GM19240 (cell line): Measurements from ENCODE around the gene AKIRIN2.

Source experiments
- DNase-seq: peaks from one replicate; pipeline ENCODE4 v3.0.0; 2011; ENCODE audit warnings: low spot score; ENCODE audit not compliant: insufficient read length

AKIRIN2 gene

DNA sequence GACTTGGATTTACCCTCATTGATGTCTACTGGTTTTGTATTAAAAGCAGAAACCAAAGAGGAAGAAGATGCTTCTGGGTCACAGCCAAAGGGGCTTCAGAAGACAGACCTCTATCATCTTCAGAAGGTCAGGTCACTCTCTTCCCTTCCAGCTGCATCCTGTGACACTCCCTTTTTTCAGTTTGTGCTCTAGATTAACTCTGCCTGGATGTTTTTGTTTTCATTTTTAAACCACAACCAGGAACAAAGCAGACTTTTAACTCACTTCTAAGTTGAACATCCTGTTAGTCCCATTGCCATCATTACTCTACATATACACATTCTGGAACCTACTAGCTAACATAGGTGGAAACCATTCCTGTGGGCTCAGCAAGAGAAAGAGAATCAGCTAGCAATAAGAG, 45.2 kb downstream of the AKIRIN2 start:
- no peak for DNase-seq

DNA sequence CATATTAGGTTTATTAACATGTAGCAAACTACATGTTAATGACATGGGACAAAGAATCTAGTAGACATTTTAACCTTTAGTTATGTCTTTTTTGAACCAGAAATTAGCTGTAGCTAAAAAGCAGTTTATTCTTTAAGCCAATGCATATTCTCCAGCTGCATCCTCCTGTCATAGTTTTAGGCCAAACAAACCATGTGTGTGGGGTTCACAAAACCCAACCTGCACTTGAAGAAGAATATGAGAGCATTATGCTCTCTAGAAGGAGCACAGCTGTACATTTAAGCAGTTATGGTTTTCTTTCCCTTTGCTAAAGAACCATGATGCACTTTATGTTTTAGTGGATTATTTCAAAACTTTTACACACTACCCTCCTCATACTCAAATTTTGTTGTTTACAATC, 46.2 kb downstream of the AKIRIN2 start:
- no peak for DNase-seq

DNA sequence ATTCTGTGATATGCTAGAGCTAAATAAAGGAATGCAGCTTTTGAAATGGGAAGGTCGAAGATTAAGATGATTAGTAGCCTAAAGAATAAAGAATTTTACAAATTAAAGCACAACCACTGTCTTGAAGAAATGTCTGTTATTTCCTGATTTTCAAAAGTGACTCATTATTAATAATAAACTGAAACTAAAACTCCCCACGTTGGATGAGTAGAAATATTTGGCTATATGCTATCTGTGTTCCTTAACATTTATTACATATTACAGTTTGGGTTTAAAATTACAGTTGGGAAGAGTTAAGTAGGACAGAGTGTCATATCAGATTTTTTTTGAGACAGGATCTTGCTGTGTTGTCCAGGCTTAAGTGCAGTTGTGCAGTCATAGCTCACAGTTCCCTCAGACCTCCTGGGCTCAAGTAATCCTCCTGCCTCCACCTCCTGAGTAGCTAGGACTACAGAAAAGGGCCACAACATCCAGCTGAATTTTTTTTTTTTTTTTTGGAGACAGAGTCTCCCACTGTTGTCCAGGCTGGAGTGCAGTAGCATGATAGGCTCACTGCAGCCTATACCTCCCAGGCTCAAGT, 47.1 kb downstream of the AKIRIN2 start:
- DNase-seq: no peak

DNA sequence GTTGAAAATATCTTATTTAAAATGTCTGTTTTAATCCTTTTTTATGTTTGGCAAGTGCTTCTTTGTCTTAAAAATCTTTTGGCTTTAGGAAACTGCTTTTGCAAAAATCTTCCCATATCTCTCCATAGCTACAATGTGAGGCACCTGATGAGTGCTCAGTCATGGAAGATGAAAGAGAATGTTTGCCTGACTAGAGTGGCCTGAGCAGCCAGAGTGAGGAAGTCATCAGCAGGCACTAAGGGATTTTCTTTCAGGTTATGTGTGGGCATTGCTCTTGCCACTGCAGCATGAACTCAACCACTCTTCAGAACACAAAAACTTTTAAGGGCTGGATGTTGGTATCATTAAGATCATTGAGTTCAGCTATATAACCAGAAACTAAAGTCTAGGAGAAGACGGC, 47.9 kb downstream of the AKIRIN2 start:
- no peak for DNase-seq

DNA sequence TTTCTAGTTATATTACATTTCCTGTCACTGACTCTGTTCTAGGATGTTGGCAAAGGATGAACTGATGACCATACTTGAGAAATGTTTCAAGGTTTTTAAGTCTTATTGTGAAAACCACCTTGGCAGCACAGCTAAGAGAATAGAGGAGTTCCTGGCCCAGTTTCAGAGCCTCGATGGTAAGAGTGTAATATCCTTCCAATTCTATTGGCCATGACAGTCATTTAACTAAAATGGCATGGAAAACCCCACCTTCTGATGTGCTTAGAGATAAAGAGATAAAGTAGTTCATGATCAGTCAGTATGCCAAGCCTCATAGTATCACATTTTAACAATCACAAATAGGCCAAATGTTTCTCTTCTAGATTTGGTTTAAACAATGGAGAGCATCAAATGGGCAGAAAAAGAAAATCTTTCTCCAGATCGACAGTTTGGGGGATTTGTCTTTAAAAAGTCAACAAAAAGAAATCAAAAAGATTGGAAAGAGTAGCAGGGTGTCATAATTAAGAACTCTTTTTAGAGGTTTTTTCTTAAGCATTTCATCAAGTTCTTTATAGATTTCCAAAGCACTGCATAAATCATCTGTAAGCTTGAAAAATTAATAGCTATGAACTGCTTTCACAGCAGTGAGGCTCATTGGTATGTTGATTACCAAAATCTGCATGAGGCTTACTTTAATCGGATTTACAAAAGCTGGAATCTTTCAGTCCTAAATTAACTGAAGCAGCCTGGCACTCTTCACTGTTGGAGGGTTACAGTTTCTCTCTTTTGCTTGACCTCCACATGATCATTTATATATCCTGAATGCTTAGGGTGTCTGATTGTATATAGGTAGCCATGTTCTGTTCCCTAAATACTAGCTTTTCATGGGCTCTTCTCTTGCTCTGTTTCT, 48.7 kb downstream of the AKIRIN2 start:
- no peak for DNase-seq

DNA sequence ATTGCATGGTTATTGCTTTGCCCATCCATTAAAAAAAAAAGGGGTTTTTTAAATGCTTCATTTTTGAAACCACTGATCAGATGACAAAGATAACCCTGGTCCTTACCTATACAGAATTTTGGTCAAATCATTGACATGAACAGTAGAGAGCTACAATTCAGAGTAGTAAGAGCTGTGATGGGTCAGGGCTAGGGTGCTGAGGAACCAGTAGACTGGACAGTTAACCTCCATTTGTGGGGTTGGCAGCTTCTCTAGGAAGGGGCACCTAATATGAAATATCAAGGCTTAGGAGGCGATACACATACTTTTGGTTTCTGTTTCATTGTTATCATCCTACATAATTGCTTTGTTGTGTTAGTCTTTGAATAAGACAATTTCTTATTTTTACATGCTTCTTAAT, 57.0 kb downstream of the AKIRIN2 start:
- no peak for DNase-seq

DNA sequence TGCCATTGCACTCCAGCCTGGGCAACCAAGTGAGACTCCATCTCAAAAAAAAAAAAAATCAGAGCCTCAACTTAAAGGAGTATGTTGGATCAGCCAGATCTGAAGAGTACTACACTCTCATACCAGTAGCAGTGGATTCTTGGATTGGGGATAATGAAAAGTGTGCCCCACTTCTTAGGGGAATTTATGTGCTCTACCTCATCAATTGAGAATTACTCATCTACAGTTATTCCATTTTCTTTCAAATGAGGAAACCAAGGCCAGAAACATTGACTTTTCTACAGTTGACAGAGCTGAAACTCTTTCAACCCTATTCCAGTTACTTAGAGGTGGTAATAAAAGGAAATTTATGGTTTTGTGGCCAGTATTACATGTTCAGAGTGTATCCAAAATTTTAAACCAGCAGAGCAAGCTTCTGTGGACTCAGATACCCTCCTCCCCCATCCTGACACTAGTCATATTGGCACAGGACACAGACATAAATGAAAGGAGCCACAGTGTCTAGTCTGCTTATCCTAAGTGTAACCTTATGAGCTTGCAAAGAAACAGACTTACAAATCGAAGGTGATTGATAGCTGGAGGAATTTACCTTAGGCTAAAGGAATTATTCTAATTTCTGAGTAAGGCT, 60.9 kb downstream of the AKIRIN2 start:
- no peak for DNase-seq

DNA sequence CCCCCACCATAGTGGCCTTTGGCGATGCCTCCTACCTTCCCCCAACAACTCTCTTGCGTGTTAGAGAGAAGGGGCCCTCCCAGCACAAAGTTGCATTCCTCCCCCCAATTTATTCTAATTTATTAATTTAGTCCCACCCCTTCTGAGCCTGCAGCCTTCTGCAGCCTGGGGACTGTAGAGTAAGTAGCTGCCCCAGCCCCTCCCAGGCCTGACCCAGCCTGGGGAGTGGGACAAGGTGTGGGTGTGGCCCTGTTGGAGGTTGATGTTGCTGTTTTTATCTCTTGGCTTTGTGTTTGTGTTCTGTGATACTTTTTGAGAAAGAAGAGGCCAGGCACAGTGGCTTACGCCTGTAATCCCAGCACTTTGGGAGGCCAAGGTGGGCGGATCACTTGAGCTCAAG, 62.7 kb downstream of the AKIRIN2 start:
- DNase-seq: no peak

DNA sequence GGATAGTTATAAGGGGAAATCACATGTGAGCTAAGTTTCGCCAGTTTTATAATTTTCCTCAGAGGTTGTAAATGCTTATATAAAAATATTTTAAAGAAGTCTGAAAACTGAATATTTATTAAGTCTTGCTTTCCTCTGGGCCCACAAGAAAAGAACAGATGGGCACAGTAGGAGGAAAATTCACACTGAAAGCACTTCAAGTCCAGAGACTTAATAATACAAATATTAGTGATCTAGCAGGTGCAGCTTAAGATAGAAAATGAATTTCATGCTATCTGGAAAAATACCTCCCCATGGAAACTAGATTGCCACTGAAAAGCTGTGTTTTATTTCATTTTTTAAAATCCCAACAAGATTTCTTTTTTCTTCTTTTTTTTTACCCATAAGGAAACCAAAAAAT, 64.9 kb downstream of the AKIRIN2 start:
- no peak for DNase-seq

DNA sequence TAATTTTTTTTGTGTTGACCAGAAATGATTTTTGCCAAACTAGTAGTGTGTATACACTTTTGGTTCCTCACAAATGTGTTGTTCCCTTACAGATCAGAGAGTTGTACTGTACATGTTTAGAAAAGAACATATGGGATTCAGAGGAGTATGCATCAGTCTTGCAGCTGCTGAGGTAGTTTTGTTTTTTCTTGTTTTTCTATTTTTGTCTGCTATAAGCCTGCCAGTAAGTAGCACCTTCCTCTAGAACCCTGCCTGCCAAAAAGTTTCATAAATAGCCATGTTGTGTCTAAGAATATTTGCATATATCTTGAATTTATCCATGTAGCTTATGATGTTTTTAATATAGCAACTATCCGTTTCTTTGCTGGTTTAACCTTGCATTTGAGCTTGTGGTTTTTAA, 65.7 kb downstream of the AKIRIN2 start:
- DNase-seq: no peak

DNA sequence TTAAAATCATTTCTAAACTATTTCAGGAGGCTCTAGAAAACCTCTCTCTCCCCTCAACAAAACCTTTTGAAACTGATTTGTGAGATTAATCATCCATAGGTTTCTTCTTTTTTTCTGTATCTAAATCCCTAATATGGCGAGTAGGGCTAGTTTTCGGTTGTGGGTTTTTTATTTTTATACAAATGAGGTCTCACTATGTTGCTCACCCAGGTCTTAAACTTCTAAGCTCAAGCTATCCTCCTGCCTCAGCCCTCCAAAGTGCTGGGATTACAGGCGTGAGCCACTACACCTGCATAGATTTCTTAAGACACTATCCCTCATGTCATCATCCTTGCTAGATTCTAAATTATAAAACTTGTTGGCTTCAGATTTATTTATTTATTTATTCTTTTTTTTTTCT, 68.2 kb downstream of the AKIRIN2 start:
- no peak for DNase-seq

DNA sequence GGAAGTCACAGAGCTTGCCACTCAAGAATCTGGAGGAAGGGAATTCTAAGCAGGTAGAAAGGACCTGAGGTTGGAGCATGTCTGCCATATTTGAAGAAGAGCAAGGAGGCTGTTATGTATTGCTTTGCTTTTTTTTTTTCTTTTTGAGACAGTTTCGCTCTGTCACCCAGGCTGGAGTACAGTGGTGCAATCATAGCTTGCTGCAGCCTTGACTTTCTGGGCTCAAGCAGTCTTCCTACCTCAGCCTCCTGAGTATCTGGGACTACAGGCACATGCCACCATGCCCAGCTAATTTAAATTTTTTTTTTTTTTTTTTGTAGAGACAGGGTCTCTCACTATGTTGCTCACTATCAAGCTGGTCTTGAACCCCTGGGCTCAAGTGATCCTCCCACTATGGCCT, 71.3 kb downstream of the AKIRIN2 start:
- no peak for DNase-seq

DNA sequence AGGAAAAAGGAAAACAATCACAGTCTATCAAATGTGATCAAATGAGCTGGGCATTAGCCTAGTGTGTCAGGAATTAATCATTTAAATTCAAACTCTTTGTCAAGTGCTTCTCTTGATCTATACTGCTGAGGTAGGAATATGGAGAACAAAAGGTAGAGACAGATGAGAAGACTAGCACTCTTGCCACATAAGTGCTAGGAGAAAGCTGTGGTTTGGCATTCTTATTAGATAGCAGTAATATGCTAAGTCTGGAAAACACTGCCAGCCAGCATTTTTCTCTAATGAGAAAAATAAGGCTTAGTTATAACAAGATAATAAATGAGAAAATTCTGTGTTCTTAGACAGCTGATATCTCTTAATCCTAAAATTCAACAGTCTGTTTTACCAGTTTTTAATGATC, 73.2 kb downstream of the AKIRIN2 start:
- DNase-seq: no peak

DNA sequence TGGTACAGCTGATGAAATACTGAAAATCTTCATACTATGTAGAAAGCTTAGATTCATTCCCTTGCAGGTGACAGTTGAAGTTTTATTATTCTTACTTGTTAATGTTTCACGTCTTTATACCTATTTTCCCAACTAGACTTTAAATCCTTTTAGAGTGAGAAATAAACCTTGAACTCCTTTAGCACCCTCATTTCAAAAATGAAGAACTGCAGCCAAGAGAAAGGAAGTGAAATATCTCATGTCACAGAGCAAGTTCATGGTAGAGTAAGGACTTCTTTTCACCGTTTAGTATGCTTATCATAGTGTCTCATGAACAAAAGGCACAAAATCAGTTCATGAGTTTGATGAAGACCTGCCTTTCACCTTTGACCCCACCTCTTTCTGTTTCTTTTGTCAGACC, 73.6 kb downstream of the AKIRIN2 start:
- no peak for DNase-seq
